Renal pelvis (tissue), 4 donors: ENCODE results near the gene ADGRG1. TPM values are rescaled to one million over a fixed set of nuclear protein-coding genes. Genes with fewer than 3 reads are reported as not detected.
A peak's percentile ranks its signal among the peaks of the same experiment; 100 is the strongest.

Source experiments
- DNase-seq: peaks from one replicate; pipeline ENCODE4 v3.0.0-alpha.2; 2013
- polyA plus RNA-seq, 3 donors: library from polyadenylated mRNA; unstranded; fragments of 120-200 nt; gene quantifications; one replicate each; pipeline ENCODE4 v1.2.1, GENCODE V29; 2013; ENCODE audit not compliant: insufficient read length in 3 of 3

ADGRG1 gene
- polyA plus RNA-seq, 3 donors = 72.4 to 84.0 (median 79.6) TPM

DNA sequence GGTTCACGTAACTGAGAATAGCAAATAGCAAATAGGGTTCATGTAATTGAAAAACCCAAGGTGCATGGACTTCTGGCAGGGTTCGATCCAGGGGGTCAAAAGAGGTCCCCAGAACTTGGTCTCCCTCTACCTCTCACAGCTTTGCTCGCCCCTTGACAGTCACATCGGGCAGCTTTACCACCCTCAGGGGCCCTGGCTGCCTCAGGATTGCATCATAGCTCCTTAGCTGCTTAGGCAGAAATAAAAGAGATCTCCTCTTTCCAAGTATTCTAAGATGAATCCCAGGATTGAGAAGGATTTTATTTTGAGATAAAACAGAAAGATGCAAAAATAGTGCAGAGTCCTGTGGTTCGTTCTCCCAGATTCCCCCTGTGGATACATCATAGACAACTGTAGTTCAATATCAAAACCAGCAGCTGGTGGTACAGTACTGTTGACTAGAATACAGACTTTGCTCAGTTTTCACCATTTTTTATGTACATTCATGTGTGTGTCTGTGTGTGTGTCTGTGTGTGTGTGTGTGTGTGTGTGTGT lies 52.5 kb downstream of the ADGRG1 start:
- DNase-seq = no peak

DNA sequence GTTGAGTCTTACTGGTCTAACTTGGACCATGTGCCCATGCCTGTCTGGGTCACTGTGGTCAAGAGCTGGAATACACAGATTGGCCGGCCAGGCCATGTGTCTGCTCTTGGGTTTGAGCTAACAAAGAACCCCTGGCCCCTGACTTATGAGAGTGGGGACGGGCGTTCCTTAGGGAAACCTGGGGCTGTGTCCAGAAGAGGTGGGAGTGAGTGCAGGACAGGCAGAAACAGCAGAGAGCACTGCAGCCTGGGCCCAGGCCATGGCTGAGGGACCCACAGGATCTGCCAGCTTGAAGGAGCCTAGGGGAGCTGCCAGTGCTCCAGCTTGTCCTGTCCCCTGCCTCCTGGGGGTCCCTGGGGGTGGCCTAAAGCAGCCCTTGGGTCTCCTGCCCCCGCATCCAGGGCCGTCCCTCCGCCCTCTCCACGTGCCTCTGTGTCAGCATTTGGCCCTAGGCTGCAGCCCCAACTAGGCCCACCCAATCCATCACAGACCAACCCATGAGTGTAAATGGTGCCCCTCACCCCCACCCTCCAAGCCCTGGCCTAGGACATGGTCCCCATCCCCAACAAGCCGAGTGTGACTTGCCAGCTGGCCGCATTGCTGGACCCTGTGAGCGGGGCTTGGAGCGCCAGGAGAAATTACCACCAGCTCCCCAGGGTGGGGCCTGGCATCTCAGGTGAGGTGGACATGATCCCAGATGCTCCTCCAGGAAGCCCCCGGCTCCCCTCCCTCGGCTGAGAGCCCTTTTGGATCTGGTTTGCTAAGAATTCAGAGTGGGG lies 53.7 kb downstream of the ADGRG1 start:
- DNase-seq = no peak

DNA sequence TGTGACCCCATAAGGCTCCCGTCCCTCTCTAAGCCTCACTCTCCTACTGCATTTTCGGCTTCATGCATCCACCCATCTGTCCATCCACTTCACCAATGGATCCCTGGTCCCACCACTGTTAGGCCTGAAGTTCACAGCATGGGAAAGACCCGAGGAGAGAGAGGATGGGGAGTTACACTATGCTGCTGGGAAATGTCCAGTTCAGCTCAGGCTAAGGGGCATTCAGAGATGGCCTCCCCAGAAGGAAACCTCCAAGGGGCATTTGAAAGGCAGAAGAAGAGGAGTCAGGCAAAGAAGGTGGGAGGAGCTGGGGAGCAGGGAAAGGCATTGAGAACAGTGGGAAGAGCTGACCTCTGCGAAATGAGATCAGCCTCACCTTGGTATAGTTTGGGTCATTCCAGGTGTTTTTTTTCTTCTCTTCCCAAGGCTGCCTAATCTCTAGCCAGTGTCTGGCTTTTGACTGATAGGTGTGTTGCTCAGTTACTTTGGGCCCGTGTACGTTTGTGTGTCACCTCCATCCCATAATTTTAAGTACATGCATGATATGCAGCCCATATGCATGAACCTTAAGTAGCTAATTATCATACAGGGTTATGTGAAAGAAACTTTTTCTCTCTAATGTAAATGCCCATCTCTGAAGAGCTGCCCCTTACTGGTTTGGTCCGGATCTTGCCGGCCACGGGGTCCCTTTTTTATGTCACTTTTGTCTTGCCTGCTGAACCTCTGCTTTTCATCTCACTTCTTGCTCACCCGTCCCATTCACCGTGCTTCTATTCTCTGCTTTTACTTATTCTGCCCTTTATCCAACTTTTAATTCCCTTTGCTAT lies 54.6 kb downstream of the ADGRG1 start:
- no peak for DNase-seq

DNA sequence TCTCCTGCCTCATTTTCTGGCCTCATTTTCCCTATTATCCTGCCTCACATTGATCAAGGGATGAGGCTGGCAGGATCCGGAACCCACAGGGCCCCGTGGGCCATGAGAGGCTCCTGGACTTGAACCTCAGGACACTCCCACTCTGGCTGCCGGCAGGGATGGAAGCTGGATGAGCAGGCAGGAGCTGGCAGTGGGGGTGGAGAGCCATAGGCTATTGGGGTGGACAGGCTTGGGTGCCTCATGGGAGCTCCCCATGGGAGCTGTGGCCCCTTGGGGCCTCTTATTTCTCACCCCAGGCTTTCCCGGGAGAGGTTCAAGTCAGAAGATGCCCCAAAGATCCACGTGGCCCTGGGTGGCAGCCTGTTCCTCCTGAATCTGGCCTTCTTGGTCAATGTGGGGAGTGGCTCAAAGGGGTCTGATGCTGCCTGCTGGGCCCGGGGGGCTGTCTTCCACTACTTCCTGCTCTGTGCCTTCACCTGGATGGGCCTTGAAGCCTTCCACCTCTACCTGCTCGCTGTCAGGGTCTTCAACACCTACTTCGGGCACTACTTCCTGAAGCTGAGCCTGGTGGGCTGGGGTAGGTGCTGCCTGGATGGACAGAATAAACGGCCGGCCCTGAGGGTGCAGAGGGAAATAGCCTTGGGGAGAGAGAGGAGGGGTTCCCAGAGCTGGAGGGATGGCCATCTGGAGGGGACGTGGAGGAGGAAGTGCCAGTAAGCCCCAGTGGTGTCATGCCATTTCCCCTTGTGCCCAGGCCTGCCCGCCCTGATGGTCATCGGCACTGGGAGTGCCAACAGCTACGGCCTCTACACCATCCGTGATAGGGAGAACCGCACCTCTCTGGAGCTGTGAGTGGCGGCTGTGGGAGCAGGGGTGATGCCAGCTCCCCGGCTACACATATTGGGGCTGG lies 55.5 kb downstream of the ADGRG1 start:
- no peak for DNase-seq

DNA sequence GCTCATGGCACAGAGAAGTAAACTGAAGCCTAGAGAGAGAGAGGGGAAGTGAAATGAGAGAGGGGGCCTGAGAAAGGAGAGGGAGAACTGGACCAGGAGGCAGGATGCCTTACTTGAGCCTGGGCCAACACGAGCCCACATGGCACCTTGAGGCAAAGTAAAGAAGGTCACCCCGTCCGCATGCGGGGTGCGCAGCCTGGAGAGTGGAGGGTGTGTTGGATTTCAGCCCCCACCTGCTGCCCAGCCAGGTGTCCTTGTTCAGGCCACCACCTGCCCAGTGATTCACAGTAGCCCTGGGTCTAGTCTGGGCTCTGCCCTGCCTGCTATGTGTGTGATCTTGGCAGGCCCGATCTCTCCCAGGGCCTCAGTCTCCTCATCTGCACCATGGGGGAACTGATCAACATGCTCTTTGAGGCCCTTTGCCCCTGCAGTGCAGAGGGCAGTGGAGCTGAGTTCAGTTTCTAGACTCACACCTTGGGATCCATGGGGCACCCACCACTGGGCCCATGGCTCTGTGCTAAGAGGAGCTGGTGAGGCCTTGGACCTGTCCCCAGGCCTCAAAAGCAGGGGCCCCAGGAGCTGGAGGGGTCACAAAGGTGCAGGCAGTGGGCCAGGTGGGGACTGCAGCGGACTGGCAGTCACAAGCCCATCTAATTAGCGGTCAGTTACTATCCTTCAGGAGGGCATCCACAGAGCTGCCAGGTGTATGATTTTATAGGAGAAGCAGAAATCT lies 56.4 kb downstream of the ADGRG1 start:
- no peak for DNase-seq

DNA sequence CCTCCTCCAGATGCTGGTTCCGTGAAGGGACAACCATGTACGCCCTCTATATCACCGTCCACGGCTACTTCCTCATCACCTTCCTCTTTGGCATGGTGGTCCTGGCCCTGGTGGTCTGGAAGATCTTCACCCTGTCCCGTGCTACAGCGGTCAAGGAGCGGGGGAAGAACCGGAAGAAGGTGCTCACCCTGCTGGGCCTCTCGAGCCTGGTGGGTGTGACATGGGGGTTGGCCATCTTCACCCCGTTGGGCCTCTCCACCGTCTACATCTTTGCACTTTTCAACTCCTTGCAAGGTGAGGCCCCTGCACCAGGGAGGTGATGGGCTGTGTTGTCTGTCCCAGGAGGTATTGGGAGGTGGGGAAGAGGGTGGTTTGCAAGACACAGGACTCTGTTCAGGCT lies 57.2 kb downstream of the ADGRG1 start:
- DNase-seq = no peak

DNA sequence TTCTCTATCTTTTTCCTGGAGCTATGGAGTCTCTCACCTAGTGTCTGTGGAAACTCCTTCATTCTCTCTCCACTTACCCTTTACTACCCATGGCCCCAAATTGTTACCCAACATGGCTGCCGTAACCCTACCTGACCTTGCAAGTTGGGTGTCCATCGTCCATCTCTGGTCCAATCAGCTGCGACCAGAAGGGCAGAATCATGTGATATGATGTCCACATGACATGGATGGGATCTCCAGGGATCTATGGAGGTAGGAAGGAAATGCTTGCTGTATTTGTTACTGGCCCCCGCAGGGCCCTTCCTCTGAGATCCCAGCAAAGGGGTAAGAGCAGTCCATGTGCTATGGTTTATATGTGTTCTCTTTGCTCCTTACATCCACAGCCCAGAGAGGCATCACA lies 58.1 kb downstream of the ADGRG1 start:
- no peak for DNase-seq

DNA sequence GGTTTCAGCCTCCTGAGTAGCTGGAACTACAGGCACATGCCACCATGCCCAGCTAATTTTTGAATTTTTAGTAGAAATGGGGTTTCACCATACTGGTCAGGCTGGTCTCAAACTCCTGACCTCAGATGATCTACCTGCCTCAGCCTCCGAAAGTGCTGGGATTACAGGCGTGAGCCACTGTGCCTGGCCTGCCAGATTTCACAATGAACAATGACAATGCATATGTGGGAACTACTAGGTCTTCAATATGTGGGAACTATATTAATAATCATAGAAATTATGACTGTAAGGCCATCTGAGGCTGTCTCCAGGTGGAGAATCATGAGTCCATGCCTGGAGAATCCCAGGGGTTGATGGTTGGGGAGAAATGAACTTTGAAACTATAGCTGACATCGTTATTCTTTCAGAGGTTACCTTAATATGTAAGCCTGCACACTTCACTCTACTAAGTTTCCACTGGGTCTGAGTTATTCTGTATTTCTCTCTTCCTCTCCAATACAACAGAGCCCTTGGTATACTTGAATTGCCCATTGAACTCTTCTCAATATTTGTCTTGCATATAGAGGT lies 59.0 kb downstream of the ADGRG1 start:
- no peak for DNase-seq

DNA sequence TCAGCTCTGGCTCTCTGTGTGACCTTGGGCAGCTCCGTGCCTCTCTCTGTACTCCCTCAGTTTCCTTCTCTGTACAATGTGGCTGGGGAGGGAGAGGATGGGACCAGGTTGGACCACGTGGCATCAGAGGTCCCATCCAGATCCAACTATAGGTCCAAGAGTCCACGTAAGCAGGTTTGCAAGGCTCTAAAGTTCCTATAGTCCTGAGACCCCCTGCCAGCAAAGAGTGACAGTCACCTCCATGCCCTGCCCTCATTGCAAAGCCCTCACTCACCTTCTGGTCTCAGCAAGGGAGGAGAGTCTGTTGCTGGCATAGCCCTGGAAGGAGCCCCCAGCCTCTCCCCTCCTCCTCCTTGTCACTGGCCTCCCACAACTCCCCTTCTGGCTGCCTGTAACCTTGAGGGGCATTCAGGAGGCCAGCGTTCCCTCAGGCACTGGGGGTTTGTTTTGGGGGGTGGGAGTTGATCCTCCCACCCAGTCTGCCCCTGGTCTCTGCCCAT lies 60.1 kb downstream of the ADGRG1 start:
- DNase-seq = no peak

DNA sequence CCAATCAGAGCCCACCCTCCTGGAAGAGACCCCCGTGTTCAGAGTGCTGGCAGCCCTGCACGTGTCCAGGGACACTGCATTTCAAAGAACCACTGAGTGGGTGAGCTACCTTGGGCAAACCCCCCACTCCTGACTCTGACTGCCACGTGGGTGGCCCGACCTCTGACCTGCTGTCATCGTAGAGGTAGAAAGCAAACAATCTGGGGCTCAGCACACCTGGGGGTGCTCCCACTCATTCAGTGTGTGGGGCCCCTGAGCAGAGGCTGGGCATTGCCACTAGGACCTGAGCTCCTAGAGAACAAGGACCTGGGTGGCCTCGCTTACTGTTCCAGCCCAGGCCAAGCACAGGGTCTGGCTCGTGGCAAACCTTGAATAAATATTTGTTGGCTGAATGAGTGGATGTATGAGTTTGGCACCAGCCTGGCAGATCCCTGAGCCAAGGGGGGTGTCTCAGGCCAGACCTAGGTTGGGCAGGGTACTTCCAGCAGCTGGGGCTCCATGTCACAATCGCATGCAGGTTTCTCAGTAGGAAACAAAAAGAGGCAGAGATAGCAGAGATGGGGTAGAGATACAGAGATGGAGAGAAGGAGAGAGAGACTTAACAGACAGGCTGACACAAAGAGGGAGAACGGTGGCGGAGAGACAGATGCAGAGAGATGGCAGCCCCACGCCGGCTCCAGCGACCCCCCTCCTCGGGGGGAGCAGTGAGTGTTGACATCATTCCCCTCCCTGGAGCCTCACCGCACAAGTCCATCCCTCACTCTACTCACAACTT lies 60.7 kb downstream of the ADGRG1 start:
- no peak for DNase-seq

DNA sequence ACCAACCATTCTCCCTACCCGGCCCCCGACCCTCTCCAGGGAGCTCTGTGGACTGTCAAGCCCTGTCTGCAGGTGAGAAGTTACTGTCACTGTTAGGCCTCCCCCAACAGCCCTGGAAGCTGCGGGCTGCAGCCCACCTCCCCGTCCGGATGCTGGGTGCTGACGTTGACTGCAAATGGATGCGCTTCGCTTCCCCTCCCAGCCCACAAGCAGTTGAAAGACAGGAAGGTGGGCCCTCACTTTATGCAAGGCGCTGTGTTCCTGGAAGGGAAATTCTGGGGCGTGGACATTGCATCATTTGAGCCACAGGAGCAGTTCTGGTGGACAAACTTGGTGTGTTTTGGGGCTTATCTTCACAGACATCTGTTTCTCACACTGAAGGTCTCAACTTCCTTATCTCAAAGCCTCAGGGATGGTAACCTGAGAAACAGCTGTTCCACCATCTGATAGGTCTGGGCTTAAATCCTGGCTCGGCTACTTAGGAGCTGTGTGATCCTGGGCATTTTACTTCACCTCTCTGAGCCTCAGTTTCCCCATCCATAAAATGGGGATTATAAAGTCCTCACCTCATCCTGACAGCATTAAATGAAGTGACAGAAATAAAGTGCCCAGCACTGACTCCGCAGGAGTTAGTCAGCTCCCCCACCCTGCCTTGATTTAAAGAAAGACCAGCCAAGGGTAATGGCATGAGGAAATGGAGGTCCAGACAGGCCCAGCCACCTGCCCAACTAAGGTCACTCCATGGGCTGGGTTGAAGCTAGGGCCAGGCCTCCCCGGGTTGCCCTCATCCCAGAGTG lies 61.5 kb downstream of the ADGRG1 start:
- peak; percentile 58 for DNase-seq

DNA sequence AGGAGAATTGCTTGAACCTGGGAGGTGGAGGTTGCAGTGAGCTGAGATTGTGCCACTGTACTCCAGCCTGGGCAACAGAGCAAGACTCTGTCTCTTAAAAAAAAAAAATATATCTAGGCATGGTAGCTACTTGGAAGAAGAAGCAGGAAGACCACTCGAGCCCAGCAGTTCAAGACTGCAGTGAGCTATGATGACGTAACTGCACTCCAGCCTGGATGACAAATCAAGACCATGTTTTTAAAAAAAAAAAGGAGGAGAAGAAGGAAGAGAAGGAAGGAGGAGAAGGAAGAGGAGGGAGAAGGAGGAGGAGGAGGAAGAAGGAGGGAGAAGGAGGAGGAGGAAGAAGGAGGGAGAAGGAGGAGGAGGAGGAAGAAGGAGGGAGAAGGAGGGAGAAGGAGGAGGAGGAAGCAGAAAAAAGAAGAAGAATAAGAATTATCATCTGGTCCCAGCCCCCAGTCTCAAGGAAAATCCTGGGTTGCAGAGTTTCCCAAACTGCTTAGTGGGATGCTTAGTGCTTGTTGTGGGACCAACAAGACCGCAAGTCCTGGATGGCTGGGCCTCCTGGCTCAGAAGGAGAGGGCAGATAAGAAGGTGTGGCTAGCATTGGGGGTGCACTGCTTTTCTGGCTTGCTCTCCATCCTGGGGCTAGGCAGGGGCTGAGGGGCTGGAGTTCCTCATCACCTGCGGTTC lies 62.5 kb downstream of the ADGRG1 start:
- DNase-seq = no peak

DNA sequence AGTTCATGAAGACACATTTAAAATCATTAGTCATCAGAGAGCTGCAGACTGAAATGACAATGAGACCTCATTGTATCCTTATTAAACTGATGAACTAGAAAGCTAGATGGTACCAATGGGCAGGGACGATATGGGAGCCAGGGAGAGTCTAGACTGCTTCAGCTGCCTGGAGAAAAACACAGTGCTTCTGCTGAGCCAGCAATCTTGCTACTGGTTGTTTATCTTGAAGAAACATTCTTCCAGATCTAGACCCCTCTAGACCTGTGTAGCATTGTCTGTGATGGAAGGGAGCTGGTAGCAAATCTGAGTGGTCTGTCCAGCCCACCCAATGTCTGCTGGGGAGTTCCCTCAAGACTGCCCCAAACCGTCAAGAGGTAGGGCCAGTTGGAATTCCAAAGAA lies 64.2 kb downstream of the ADGRG1 start:
- no peak for DNase-seq

DNA sequence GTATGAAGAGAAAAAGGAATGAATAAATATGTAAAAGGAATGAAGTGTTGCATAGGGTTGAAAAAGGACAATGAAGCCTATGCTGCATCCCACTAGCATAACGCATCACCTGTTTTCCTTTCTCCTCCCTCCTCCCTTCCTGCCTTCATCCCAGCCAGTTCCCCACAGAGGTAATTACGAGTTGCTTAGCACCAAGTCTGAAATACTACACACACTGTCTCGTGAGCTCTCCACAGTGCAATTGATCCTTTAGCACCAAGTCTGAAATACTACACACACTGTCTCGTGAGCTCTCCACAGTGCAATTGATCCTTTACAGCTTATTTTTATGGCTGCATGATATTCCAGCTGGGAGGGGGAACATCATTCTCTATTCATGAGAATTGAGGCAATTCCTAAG lies 65.1 kb downstream of the ADGRG1 start:
- no peak for DNase-seq

DNA sequence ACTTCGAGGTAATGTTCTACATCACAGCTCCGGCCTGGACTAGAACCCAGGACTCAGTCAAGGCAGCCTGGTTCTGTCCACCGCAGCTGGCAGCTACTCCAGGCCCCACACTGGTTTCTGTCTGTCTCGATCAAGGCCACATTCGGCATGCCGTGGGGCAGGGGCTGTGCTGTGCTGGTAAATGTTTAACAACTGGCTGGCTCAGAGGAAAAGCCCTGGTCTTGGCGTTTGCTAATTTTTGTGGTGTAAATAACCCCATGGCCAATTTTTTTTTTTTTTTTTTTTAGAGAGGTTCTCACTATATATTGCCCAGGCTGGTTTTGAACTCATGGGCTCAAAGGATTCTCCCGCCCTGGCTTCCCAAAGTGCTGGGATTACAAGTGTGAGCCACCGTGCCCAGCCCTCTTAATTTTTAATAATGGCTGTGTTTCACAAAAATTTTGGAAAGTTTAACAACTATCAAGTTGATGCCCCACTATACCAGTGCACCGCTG lies 65.8 kb downstream of the ADGRG1 start:
- no peak for DNase-seq

DNA sequence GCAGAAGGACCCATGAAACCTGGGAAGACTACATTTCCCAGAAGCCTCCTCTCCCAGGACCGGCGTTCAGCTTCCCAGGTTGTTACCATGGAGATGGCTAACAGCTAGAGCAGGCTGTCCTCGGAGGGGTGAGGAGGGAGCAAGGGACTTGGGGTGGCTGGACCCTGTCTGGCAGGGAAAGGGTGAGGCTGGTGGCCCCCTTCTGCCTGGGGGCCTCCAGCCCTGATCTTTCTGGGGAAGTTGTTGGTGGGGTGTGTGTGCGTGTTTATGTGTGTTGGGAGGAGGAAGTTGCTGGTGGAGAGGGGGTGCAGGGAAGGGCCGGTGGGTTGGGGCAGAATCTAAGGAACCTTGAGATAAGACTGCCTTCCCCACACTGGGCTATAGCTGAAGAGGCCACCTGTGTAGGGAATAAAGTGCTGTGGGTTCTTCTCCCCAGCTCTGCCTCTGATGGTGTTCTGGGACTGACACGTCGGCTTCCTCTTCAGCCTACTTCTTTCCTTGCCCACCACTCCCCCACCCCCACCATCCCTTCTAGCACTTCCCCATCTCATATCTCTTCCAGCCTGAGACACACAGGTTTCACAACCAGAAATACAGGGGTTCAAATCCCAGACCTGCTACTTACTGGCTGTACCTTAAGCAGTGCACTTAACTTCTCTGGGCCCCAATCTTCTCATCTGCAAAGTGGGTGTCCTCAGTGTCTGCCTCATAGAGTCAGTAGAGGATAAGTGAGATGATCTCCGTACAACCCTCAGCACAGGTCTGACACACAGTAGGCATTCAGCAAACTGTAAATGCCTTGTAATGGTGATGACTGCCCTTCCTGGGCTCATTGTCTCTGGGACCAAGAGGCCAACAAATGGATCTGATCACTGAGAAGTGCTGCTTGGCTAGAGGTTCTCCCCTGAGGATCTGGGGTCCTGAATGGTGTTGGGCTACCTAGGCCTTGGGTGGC lies 66.6 kb downstream of the ADGRG1 start, which contains the start of gene DRC7:
DRC7 (plus strand) TSS at position 82 of the 955 bp plus-strand sequence. CDS start 3,144 bp downstream, outside the sequence.
- peak; percentile 75 for DNase-seq

DNA sequence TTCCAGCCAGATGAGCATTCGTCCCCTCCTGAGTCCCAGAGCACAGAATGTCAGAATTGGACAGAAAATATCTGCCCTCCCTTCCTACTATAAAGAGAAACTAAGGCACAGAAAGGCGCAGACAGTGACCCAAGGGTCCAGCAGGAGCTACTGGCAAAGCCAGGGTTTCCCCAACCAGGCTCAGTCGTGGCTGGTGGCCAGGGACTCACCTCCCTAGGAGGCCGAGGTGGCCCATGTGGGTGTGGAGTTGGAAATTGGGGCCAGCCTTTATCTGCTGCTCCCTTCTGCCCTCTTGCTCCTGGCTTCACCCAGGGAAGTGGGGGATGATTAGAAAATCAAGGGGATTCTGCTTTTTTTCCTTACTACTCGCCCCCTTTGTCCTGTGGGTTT lies 67.2 kb downstream of the ADGRG1 start:
- DNase-seq = no peak
